H1 (cell line): Measurements from ENCODE around the gene CORO2B. TPM values are rescaled to one million over a fixed set of nuclear protein-coding genes. Genes with fewer than 3 reads are reported as not detected.

Experiments used
- CTCF ChIA-PET: fragments of 300-600 bp; sonication (Branson Sonifier 250); formaldehyde crosslinking; loops from one replicate; lab custom pipeline; 2021; ENCODE audit not compliant: partially characterized antibody; lab: Charles Lee
- POLR2A ChIA-PET: fragments of 300-600 bp; sonication (Branson Sonifier 250); formaldehyde crosslinking; loops from one replicate; lab custom pipeline; 2021; ENCODE audit warnings: inconsistent platforms; ENCODE audit not compliant: partially characterized antibody; lab: Charles Lee
- DNase-seq, 2 experiments: peaks; one replicate each; pipeline versions ENCODE4 v3.0.0 to v3.0.0-alpha.2; 2010 to 2022; ENCODE audit warnings: low spot score in 2 of 2, low read depth in 1 of 2, mixed read lengths in 1 of 2
- FAIRE-seq: peaks from 2 replicates; lab custom pipeline; 2011; peaks lifted over from hg19 to GRCh38; lab: Jason Lieb, UNC
- H2AFZ ChIP-seq: 2 replicates; pipeline ENCODE4 v1.8.1; 2012; ENCODE audit warnings: low read length, inconsistent platforms
- H2AK5ac ChIP-seq: 2 replicates; pipeline ENCODE4 v1.6.1; 2013; ENCODE audit warnings: low read depth, low read length
- H2BK120ac ChIP-seq: replicated peaks from 2 replicates; pipeline ENCODE3; 2013; ENCODE audit warnings: low read depth, low read length, inconsistent platforms
- H2BK12ac ChIP-seq: 2 replicates; pipeline ENCODE4 v1.6.1; 2013; ENCODE audit warnings: low read depth, low read length
- H2BK15ac ChIP-seq: 2 replicates; pipeline ENCODE4 v1.6.1; 2013; ENCODE audit warnings: low read length
- H2BK20ac ChIP-seq: 2 replicates; pipeline ENCODE4 v1.6.1; 2013; ENCODE audit warnings: low read length
- H2BK5ac ChIP-seq: 2 replicates; pipeline ENCODE4 v1.6.1; 2013; ENCODE audit warnings: low read depth, low read length
- H3K14ac ChIP-seq: 2 replicates; pipeline ENCODE4 v1.6.1; 2013; ENCODE audit warnings: inconsistent platforms; ENCODE audit not compliant: insufficient read length
- H3K18ac ChIP-seq: 2 replicates; pipeline ENCODE4 v1.6.1; 2013; ENCODE audit warnings: low read length; ENCODE audit errors: extremely low read depth
- H3K23ac ChIP-seq: 2 replicates; pipeline ENCODE4 v1.6.1; 2013; ENCODE audit warnings: inconsistent platforms; ENCODE audit not compliant: insufficient read length
- H3K23me2 ChIP-seq: 2 replicates; pipeline ENCODE4 v1.6.1; 2013; ENCODE audit warnings: low read depth, low read length
- H3K27ac ChIP-seq: 2 replicates; pipeline ENCODE4 v1.6.1; 2011; ENCODE audit warnings: low read depth, low read length, inconsistent platforms
- H3K27me3 ChIP-seq, 4 experiments: replicated peaks in 1 of 4; 1 replicate in 1 of 4; 2 replicates in 3 of 4; pipeline versions ENCODE4 v1.6.1 to v1.8.1; 2011 to 2013; ENCODE audit warnings: low read length in 3 of 4, mild to moderate bottlenecking in 3 of 4, inconsistent platforms in 2 of 4, mixed read lengths in 2 of 4, moderate library complexity in 1 of 4; ENCODE audit not compliant: control insufficient read depth in 3 of 4, insufficient read depth in 3 of 4; ENCODE audit errors: extremely low read depth in 1 of 4
- H3K36me3 ChIP-seq, 4 experiments: 2 replicates each; pipeline versions ENCODE4 v1.6.1 to v1.8.1; 2011 to 2013; ENCODE audit warnings: mild to moderate bottlenecking in 4 of 4, low read length in 3 of 4, moderate library complexity in 2 of 4, control low read depth in 1 of 4, inconsistent platforms in 1 of 4; ENCODE audit not compliant: insufficient read depth in 4 of 4, control insufficient read depth in 2 of 4
- H3K4ac ChIP-seq: replicated peaks from 2 replicates; pipeline ENCODE3; 2013; ENCODE audit warnings: low read length, low read depth, mixed read lengths, inconsistent platforms; ENCODE audit not compliant: insufficient read length
- H3K4me1 ChIP-seq, 4 experiments: replicated peaks in 1 of 4; 1 replicate in 1 of 4; 2 replicates in 3 of 4; pipeline versions ENCODE4 v1.6.1 to v1.8.1; 2011 to 2013; ENCODE audit warnings: low read length in 3 of 4, inconsistent platforms in 2 of 4, mixed read lengths in 1 of 4; ENCODE audit not compliant: insufficient read depth in 4 of 4, control insufficient read depth in 3 of 4
- H3K4me2 ChIP-seq, 2 experiments: 2 replicates each; pipeline versions ENCODE4 v1.6.1 to v1.8.1; 2011 to 2013; ENCODE audit warnings: low read depth in 2 of 2, low read length in 2 of 2, control low read depth in 1 of 2, inconsistent platforms in 1 of 2, mild to moderate bottlenecking in 1 of 2; ENCODE audit not compliant: insufficient read depth in 1 of 2
- H3K4me3 ChIP-seq, 4 experiments: fragments of 200-600, 300-600 bp in 1 of 4; sonication (generic), shearing (Covaris generic), sonication (Bioruptor Twin) in 1 of 4; 2 replicates each; pipeline versions ENCODE4 v1.5.1 to v1.8.1; 2011 to 2016; ENCODE audit warnings: low read length in 4 of 4, low read depth in 3 of 4, control low read depth in 2 of 4, inconsistent platforms in 2 of 4, mild to moderate bottlenecking in 2 of 4, mixed read lengths in 1 of 4, moderate library complexity in 1 of 4; ENCODE audit not compliant: insufficient read depth in 2 of 4; ENCODE audit errors: extremely low read depth in 1 of 4
- H3K56ac ChIP-seq: replicated peaks from 2 replicates; pipeline ENCODE3; 2013; ENCODE audit warnings: low read depth, mild to moderate bottlenecking, mixed read lengths, low read length, inconsistent platforms; ENCODE audit not compliant: insufficient read length
- H3K79me1 ChIP-seq: 2 replicates; pipeline ENCODE4 v1.6.1; 2013; ENCODE audit warnings: low read depth, low read length, control low read depth
- H3K79me2 ChIP-seq, 2 experiments: 2 replicates each; pipeline versions ENCODE4 v1.6.1 to v1.8.1; 2012 to 2013; ENCODE audit warnings: low read length in 2 of 2, mild to moderate bottlenecking in 2 of 2, inconsistent platforms in 1 of 2; ENCODE audit not compliant: insufficient read depth in 2 of 2, control insufficient read depth in 1 of 2
- H3K9ac ChIP-seq, 4 experiments: replicated peaks in 1 of 4; 1 replicate in 1 of 4; 2 replicates in 3 of 4; pipeline versions ENCODE4 v1.6.1 to v1.8.1; 2011 to 2013; ENCODE audit warnings: low read depth in 3 of 4, low read length in 3 of 4, control low read depth in 2 of 4, mild to moderate bottlenecking in 2 of 4, moderate library complexity in 2 of 4, inconsistent platforms in 1 of 4; ENCODE audit errors: extremely low read depth in 1 of 4
- H3K9me3 ChIP-seq, 2 experiments: 2 replicates each; pipeline versions ENCODE4 v1.6.1 to v1.8.1; 2012 to 2013; ENCODE audit warnings: mild to moderate bottlenecking in 2 of 2, moderate library complexity in 2 of 2, control low read depth in 1 of 2, inconsistent platforms in 1 of 2, low read depth in 1 of 2, low read length in 1 of 2, mixed read lengths in 1 of 2; ENCODE audit not compliant: insufficient read depth in 2 of 2
- H4K20me1 ChIP-seq, 2 experiments: replicated peaks in 1 of 2; 2 replicates each; pipeline versions ENCODE3 to v1.8.1; 2011 to 2013; ENCODE audit warnings: inconsistent platforms in 2 of 2, low read length in 2 of 2, mild to moderate bottlenecking in 1 of 2; ENCODE audit not compliant: insufficient read depth in 2 of 2, control insufficient read depth in 1 of 2
- H4K5ac ChIP-seq: 2 replicates; pipeline ENCODE4 v1.6.1; 2013; ENCODE audit warnings: low read length, low read depth, mixed read lengths, inconsistent platforms; ENCODE audit not compliant: insufficient read length
- H4K8ac ChIP-seq: 2 replicates; pipeline ENCODE4 v1.8.0; 2013; ENCODE audit warnings: mild to moderate bottlenecking, moderate library complexity, low read length, inconsistent platforms; ENCODE audit not compliant: insufficient read depth; ENCODE audit errors: extremely low read depth
- H4K91ac ChIP-seq: replicated peaks from 2 replicates; pipeline ENCODE3; 2013; ENCODE audit warnings: low read length, mixed read lengths, inconsistent platforms; ENCODE audit not compliant: insufficient read length
- CHD2 ChIP-seq: IDR thresholded peaks from 2 replicates; pipeline ENCODE4 v1.6.1; 2012; ENCODE audit warnings: low read length, improper control_type of control experiment
- EZH2 ChIP-seq: fragments of 200-600 bp; sonication (generic); IDR thresholded peaks from 2 replicates; pipeline ENCODE4 v1.7.1; 2012; ENCODE audit warnings: low read depth, mild to moderate bottlenecking, moderate library complexity, low read length, inconsistent platforms; ENCODE audit not compliant: severe bottlenecking
- FOSL1 ChIP-seq: IDR thresholded peaks from 2 replicates; pipeline ENCODE4 v1.6.1; 2011; ENCODE audit warnings: mild to moderate bottlenecking, low read depth, low read length, moderate library complexity; ENCODE audit not compliant: insufficient read depth
- GTF2F1 ChIP-seq: IDR thresholded peaks from 2 replicates; pipeline ENCODE4 v1.6.1; 2012; ENCODE audit warnings: low read depth, low read length, improper control_type of control experiment, borderline replicate concordance
- HDAC6 ChIP-seq: IDR thresholded peaks from one replicate; pipeline ENCODE4 v1.7.1; 2012; ENCODE audit warnings: low read depth, mild to moderate bottlenecking, inconsistent platforms, low read length, moderate library complexity
- JUN ChIP-seq: IDR thresholded peaks from 2 replicates; pipeline ENCODE4 v1.6.1; 2011; ENCODE audit warnings: low read depth, mild to moderate bottlenecking, improper control_type of control experiment, low read length
- KDM1A ChIP-seq: fragments of 200-600, 300-600 bp; sonication (generic); IDR thresholded peaks from 2 replicates; pipeline ENCODE4 v1.7.1; 2016; ENCODE audit warnings: mild to moderate bottlenecking, low read length, borderline replicate concordance
- MAFK ChIP-seq: IDR thresholded peaks from 2 replicates; pipeline ENCODE4 v1.6.1; 2012; ENCODE audit warnings: low read depth, mild to moderate bottlenecking, improper control_type of control experiment, low read length
- RAD21 ChIP-seq, 2 experiments: IDR thresholded peaks in 1 of 2; conservative IDR thresholded peaks in 1 of 2; 2 replicates each; pipeline ENCODE4 v1.6.1; 2011; ENCODE audit warnings: low read depth in 2 of 2, low read length in 2 of 2, improper control_type of control experiment in 1 of 2, inconsistent platforms in 1 of 2, mild to moderate bottlenecking in 1 of 2, moderate library complexity in 1 of 2
- RFX5 ChIP-seq: IDR thresholded peaks from 2 replicates; pipeline ENCODE4 v1.6.1; 2011; ENCODE audit warnings: low read depth, low read length, improper control_type of control experiment, borderline replicate concordance
- RNF2 ChIP-seq: fragments of 200-900, 300-1000 bp; sonication (generic); IDR thresholded peaks from 2 replicates; pipeline ENCODE4 v1.7.1; 2016; ENCODE audit warnings: borderline replicate concordance, low read depth, mild to moderate bottlenecking, antibody characterized with exemption, low read length; ENCODE audit not compliant: poor library complexity, severe bottlenecking; ENCODE audit errors: missing control alignments
- SP1 ChIP-seq: IDR thresholded peaks from 2 replicates; pipeline ENCODE4 v1.6.1; 2011; ENCODE audit warnings: low read depth, low read length
- SP2 ChIP-seq: IDR thresholded peaks from 2 replicates; pipeline ENCODE4 v1.6.1; 2012; ENCODE audit warnings: mild to moderate bottlenecking, low read length, inconsistent platforms
- TAF1 ChIP-seq: IDR thresholded peaks from 2 replicates; pipeline ENCODE4 v1.6.1; 2011; ENCODE audit warnings: mild to moderate bottlenecking, low read depth, low read length
- whole genome bisulfite sequencing, 2 experiments: shearing (Covaris generic) in 1 of 2; methylation state at CpG; one replicate each; pipeline versions ENCODE4 v1.1.6 to v1.1.7; 2013 to 2015; ENCODE audit warnings: low lambda C conversion rate in 2 of 2, mixed read lengths in 2 of 2, inconsistent platforms in 1 of 2, low coverage in 1 of 2, missing lambda C conversion rate in 1 of 2; ENCODE audit not compliant: insufficient replicate concordance in 2 of 2, insufficient coverage in 1 of 2, insufficient read length in 1 of 2; ENCODE audit errors: extremely low coverage in 1 of 2, missing lambda C conversion rate in 1 of 2; 5-methylcytosine and 5-hydroxymethylcytosine counted together
- polyA plus RNA-seq, 7 experiments: library from polyadenylated mRNA; depleted of rRNA in 3 of 7; stranded (reverse) in 5 of 7; unstranded in 2 of 7; fragments of >200 nt in 5 of 7; fragments of 200-250 nt in 2 of 7; gene quantifications; 1 replicate in 5 of 7; 2 replicates in 1 of 7; 4 replicates in 1 of 7; pipeline versions ENCODE4 v1.2.1 to v1.2.3, GENCODE V29; 2011 to 2013; ENCODE audit warnings: missing spikeins in 2 of 7, mixed read lengths in 2 of 7
- total RNA-seq: library from RNA; stranded (reverse); fragmentation: NEBNext Ultra II Directional; extraction: Animal tissue kit (Norgen Biotek cat#: 25700); gene quantifications from 2 replicates; pipeline ENCODE4 v1.2.1, GENCODE V29; 2021

CORO2B gene
- total and polyA plus RNA-seq, 2 of the 8 experiments (the other 6 are each of a cell fraction or from before 2014, with no cell fraction given): 3.4 to 6.7 TPM

- POLR2A ChIA-PET: interaction anchor here (0.6 to 2.5 kb wide), 2 partner anchors 31 to 121 kb away, joined by 3 to 7 read pairs; no protein-coding TSS in a partner anchor
- no peaks in the 10 kb centered on the region for H3K4me1 ChIP-seq
- DNase-seq (no peak), FAIRE-seq (no peak)
- H3K9ac ChIP-seq: no peak overlapping the region
- no peak overlapping the region for H3K4me3 ChIP-seq
- no peak overlapping the region for H2AFZ ChIP-seq
- H2BK12ac ChIP-seq: no peak overlapping the region
- CTCF ChIA-PET: interaction anchor here (0.8 to 14.4 kb wide), 15 partner anchors 10 to 483 kb away, joined by 3 to 721 read pairs (median 4); no protein-coding TSS in a partner anchor
- no peak overlapping the region for H4K91ac ChIP-seq
- no peak overlapping the region for H3K23ac ChIP-seq
- no peaks in the 10 kb centered on the region for H3K79me2 ChIP-seq
- no peak overlapping the region for H3K4me2 ChIP-seq
- H2BK120ac ChIP-seq: no peak overlapping the region
- no peak overlapping the region for H3K14ac ChIP-seq
- H2BK15ac ChIP-seq: no peak overlapping the region
- H2BK20ac ChIP-seq: no peak overlapping the region
- H3K23me2 ChIP-seq: no peaks in the 10 kb centered on the region
- H3K4ac ChIP-seq: no peak overlapping the region
- H3K79me1 ChIP-seq: no peaks in the 10 kb centered on the region
- no peaks in the 10 kb centered on the region for H3K9me3 ChIP-seq
- H3K36me3 ChIP-seq: no peaks in the 10 kb centered on the region
- H3K27ac ChIP-seq: no peak overlapping the region
- no peak overlapping the region for H4K8ac ChIP-seq
- H2BK5ac ChIP-seq: no peak overlapping the region
- WGBS, 2 experiments: 80% methylated on average over 3 of the region's 6 CpGs; no CpG with 5 or more reads in 1 of the 2 experiments
- H3K27me3 ChIP-seq: no peaks in the 10 kb centered on the region; a peak in 1 of 7 replicates
- H3K18ac ChIP-seq: no peak overlapping the region
- H2AK5ac ChIP-seq: no peak overlapping the region
- no peak overlapping the region for H4K5ac ChIP-seq
- no peaks in the 10 kb centered on the region for H4K20me1 ChIP-seq
- no peak overlapping the region for H3K56ac ChIP-seq
- TF ChIP-seq GTF2F1: no peak
- TF ChIP-seq KDM1A: no peak
- no peak for TF ChIP-seq FOSL1
- TF ChIP-seq MAFK: no peak
- TF ChIP-seq RAD21 (IDR thresholded peaks at IDR 0.05 in 1 of 2, conservative IDR thresholded peaks at IDR 0.05 in 1 of 2; ENCODE audit: low read depth in 2 of 2, low read length in 2 of 2): no peak
- TF ChIP-seq HDAC6: no peak
- no peak for TF ChIP-seq CHD2
- TF ChIP-seq EZH2: no peak
- TF ChIP-seq SP1: no peak
- no peak for TF ChIP-seq RNF2
- TF ChIP-seq RFX5: no peak
- TF ChIP-seq SP2: no peak
- no peak for TF ChIP-seq JUN
- no peak for TF ChIP-seq TAF1
Observed at GRCh38 chr15:68552344-68552743, 26.4 kb upstream of the CORO2B start.
